Aorta (tissue), 5 donors: Measurements from ENCODE around the gene MEGF11. TPM values are rescaled to one million over a fixed set of nuclear protein-coding genes. Genes with fewer than 3 reads are reported as not detected.
A peak's percentile ranks its signal among the peaks of the same experiment; 100 is the strongest.
"Not testable (repeated sequence)": the region's sequence is repeated elsewhere in the genome, so short reads cannot be mapped to it uniquely, and the experiment has no call there.

Experiments used
- ATAC-seq: fragments of 200-7000 bp; cut with Tn5 transposase; one replicate; pipeline ENCODE4 v1.9.1; 2022; ENCODE audit warnings: moderate library complexity; ENCODE audit not compliant: low FRiP score
- DNase-seq, 2 donors: peaks; one replicate each; pipeline ENCODE4 v3.0.0-alpha.2; 2020
- H3K27ac ChIP-seq, 2 donors: one replicate each; pipeline ENCODE4 v1.5.1; 2013; ENCODE audit warnings: low read length in 2 of 2, mild to moderate bottlenecking in 2 of 2, moderate library complexity in 2 of 2, control low read depth in 1 of 2, inconsistent platforms in 1 of 2, low read depth in 1 of 2
- H3K27me3 ChIP-seq, 2 donors: one replicate each; pipeline ENCODE4 v1.6.1; 2013; ENCODE audit warnings: control low read depth in 1 of 2, low read length in 1 of 2, mild to moderate bottlenecking in 1 of 2, moderate library complexity in 1 of 2; ENCODE audit not compliant: insufficient read depth in 2 of 2, control insufficient read depth in 1 of 2
- H3K36me3 ChIP-seq, 2 donors: one replicate each; pipeline ENCODE4 v1.6.1; 2013; ENCODE audit warnings: control low read depth in 1 of 2, low read length in 1 of 2, mild to moderate bottlenecking in 1 of 2; ENCODE audit not compliant: insufficient read depth in 2 of 2, control insufficient read depth in 1 of 2
- H3K4me1 ChIP-seq, 2 donors: one replicate each; pipeline ENCODE4 v1.6.1; 2013; ENCODE audit warnings: low read length in 2 of 2, control low read depth in 1 of 2, mild to moderate bottlenecking in 1 of 2, moderate library complexity in 1 of 2; ENCODE audit not compliant: insufficient read depth in 2 of 2, control insufficient read depth in 1 of 2
- H3K4me3 ChIP-seq, 2 donors: one replicate each; pipeline ENCODE4 v1.5.1; 2013; ENCODE audit warnings: low read length in 2 of 2, control low read depth in 1 of 2, mild to moderate bottlenecking in 1 of 2
- H3K9me3 ChIP-seq: one replicate; pipeline ENCODE4 v1.6.1; 2013; ENCODE audit warnings: mild to moderate bottlenecking, low read length; ENCODE audit not compliant: control insufficient read depth
- WGBS, 2 donors: extraction: QIAGEN DNeasy Blood & Tissue Kit; methylation state at CpG; one replicate each; pipeline ENCODE4 v1.1.7; 2013; 5-methylcytosine and 5-hydroxymethylcytosine counted together
- intact Hi-C, 2 donors: fragments of 100-400 bp; cut with DNase I; formaldehyde crosslinking; loops; one replicate each; pipeline versions ENCODE4 v1.14.2 to v1.15.0; 2022
- polyA plus RNA-seq, 2 donors: library from polyadenylated mRNA; stranded (reverse); fragments of 200-250 nt; gene quantifications; one replicate each; pipeline ENCODE4 v1.2.3, GENCODE V29; 2013
- total RNA-seq, 2 donors: library from RNA; stranded (reverse); fragmentation: NEBNext Ultra II Directional; extraction: Animal tissue kit (Norgen Biotek cat#: 25700); gene quantifications; one replicate each; pipeline ENCODE4 v1.2.1, GENCODE V29; 2021
- donor health status: healthy with polysubstance abuse.
- donor health status: Bipolar disorder and iron deficiency.
- donor health status: DM: no; HTN: no; CAD: no.
- donor health status: DM: no; HTN: no; CAD: no.
- donor health status: DM: yes; HTN: yes; CAD: no.

The MEGF11 gene
- total and polyA plus RNA-seq, 4 donors = not detected

GRCh38 chr15:65867933-65868332, 385.6 kb downstream of the MEGF11 start:
- intact Hi-C loops = loop anchor here (2.0 to 10.0 kb wide), 3 partner anchors 35 to 233 kb away; no protein-coding TSS in a partner anchor
- not testable (repeated sequence) for H3K36me3 ChIP-seq, H3K4me3 ChIP-seq, ATAC-seq, DNase-seq, H3K27me3 ChIP-seq, H3K27ac ChIP-seq, H3K4me1 ChIP-seq, H3K9me3 ChIP-seq
- WGBS, 2 donors = 95% methylated on average over 6 of the region's 6 CpGs

- intact Hi-C loops = loop anchor here (5.0 to 10.0 kb wide), 2 partner anchors 35 to 232 kb away; no protein-coding TSS in a partner anchor
- Histone ChIP-seq H3K36me3 (no peaks in the 10 kb centered on the region), H3K27me3 (no peaks in the 10 kb centered on the region), H3K4me1 (no peaks in the 10 kb centered on the region), H3K9me3 (no peaks in the 10 kb centered on the region), H3K4me3 (no peak overlapping the region), H3K27ac (no peak overlapping the region)
- DNase-seq (no peak), ATAC-seq (no peak)
- 88% methylated on average over 3 of the region's 3 CpGs for WGBS, 2 donors
These were observed 386.3 kb downstream of the MEGF11 start for GRCh38 chr15:65867244-65867643.

- ATAC-seq (no peak), DNase-seq (no peak)
- H3K27me3 ChIP-seq = no peaks in the 10 kb centered on the region
- no peaks in the 10 kb centered on the region for H3K4me1 ChIP-seq
- H3K27ac ChIP-seq = no peak overlapping the region
- intact Hi-C loops = loop anchor here in 1 of 2 donors (10.0 kb wide), 1 partner anchor 228 kb away; no protein-coding TSS in a partner anchor
- H3K9me3 ChIP-seq = no peaks in the 10 kb centered on the region
- H3K36me3 ChIP-seq = no peaks in the 10 kb centered on the region
- WGBS, 2 donors = 92 to 94% methylated on average over 6 of the region's 6 CpGs
- no peak overlapping the region for H3K4me3 ChIP-seq
These were observed 390.4 kb downstream of the MEGF11 start for GRCh38 chr15:65863106-65863505.

GRCh38 chr15:65862682-65863081, 390.9 kb downstream of the MEGF11 start:
- ATAC-seq (no peak), DNase-seq (peak in 1 of 2 donors; percentile 61)
- H3K36me3 ChIP-seq = no peaks in the 10 kb centered on the region
- 5 to 10% methylated on average over 1 of the region's 1 CpG for WGBS, 2 donors
- no peaks in the 10 kb centered on the region for H3K4me1 ChIP-seq
- no peaks in the 10 kb centered on the region for H3K9me3 ChIP-seq
- intact Hi-C loops = loop anchor here in 1 of 2 donors (10.0 kb wide), 1 partner anchor 228 kb away; no protein-coding TSS in a partner anchor
- no peak overlapping the region for H3K4me3 ChIP-seq
- H3K27ac ChIP-seq = no peak overlapping the region
- H3K27me3 ChIP-seq = no peaks in the 10 kb centered on the region

GRCh38 chr15:65857718-65858402, 395.7 kb downstream of the MEGF11 start:
- H3K36me3 ChIP-seq = no peaks in the 10 kb centered on the region
- 78 to 82% methylated on average over 5 of the region's 5 CpGs for WGBS, 2 donors
- no peak overlapping the region for H3K4me3 ChIP-seq
- DNase-seq (no peak), ATAC-seq (no peak)
- no peaks in the 10 kb centered on the region for H3K4me1 ChIP-seq
- intact Hi-C loops = loop anchor here in 1 of 2 donors (10.0 kb wide), 1 partner anchor 213 kb away; no protein-coding TSS in a partner anchor
- no peaks in the 10 kb centered on the region for H3K9me3 ChIP-seq
- no peak overlapping the region for H3K27ac ChIP-seq
- H3K27me3 ChIP-seq = no peaks in the 10 kb centered on the region

GRCh38 chr15:65856821-65857455, 396.6 kb downstream of the MEGF11 start:
- Histone ChIP-seq H3K36me3 (no peaks in the 10 kb centered on the region), H3K27me3 (no peaks in the 10 kb centered on the region), H3K9me3 (no peaks in the 10 kb centered on the region), H3K4me3 (no peak overlapping the region), H3K4me1 (no peaks in the 10 kb centered on the region), H3K27ac (no peak overlapping the region)
- DNase-seq (peak; percentile 71 to 79), ATAC-seq (peak; percentile 67)
- intact Hi-C loops = loop anchor here in 1 of 2 donors (10.0 kb wide), 1 partner anchor 212 kb away; no protein-coding TSS in a partner anchor
- 67 to 68% methylated on average over 12 of the region's 12 CpGs for WGBS, 2 donors

GRCh38 chr15:65851981-65852380, 401.6 kb downstream of the MEGF11 start:
- 95 to 98% methylated on average over 5 of the region's 5 CpGs for WGBS, 2 donors
- Histone ChIP-seq H3K4me1 (no peaks in the 10 kb centered on the region), H3K9me3 (no peaks in the 10 kb centered on the region), H3K4me3 (no peak overlapping the region), H3K27me3 (no peaks in the 10 kb centered on the region), H3K36me3 (no peaks in the 10 kb centered on the region), H3K27ac (no peak overlapping the region)
- intact Hi-C loops = loop anchor here in 1 of 2 donors (10.0 kb wide), 1 partner anchor 207 kb away; no protein-coding TSS in a partner anchor
- no peak for DNase-seq
- no peak for ATAC-seq

- Histone ChIP-seq H3K9me3 (no peaks in the 10 kb centered on the region), H3K36me3 (no peaks in the 10 kb centered on the region), H3K27me3 (no peaks in the 10 kb centered on the region), H3K4me3 (no peak overlapping the region), H3K27ac (no peak overlapping the region), H3K4me1 (no peaks in the 10 kb centered on the region)
- no peak for ATAC-seq
- intact Hi-C loops = no loop called here
- no peak for DNase-seq
These were observed 405.6 kb downstream of the MEGF11 start for GRCh38 chr15:65847989-65848388.
